Hepatocyte (in vitro differentiated cells): ENCODE data around the gene CPEB4.

Source experiments
- CTCF ChIP-seq: fragments of 200-600 bp; sonication (generic); IDR thresholded peaks from 2 replicates; pipeline ENCODE4 v1.5.1; 2016; ENCODE audit warnings: antibody characterized with exemption, mild to moderate bottlenecking; ENCODE audit not compliant: poor library complexity
- EZH2 ChIP-seq: fragments of 200-600 bp; sonication (generic); IDR thresholded peaks from 2 replicates; pipeline ENCODE4 v1.6.1; 2016; ENCODE audit warnings: antibody characterized with exemption, mild to moderate bottlenecking, borderline replicate concordance
- EZH2phosphoT487 ChIP-seq: fragments of 200-600 bp; sonication (generic); IDR thresholded peaks from one replicate; pipeline ENCODE4 v1.6.1; 2018; ENCODE audit warnings: antibody characterized with exemption, mild to moderate bottlenecking, low read depth, moderate library complexity; ENCODE audit not compliant: unreplicated experiment, severe bottlenecking

- TF ChIP-seq CTCF = no peak
- no peak for TF ChIP-seq EZH2phosphoT487
- no peak for TF ChIP-seq EZH2
These were observed 110.4 kb downstream of the CPEB4 start for GRCh38 chr5:173998531-173998930.
